ENCODE measurements around the gene AMOT. TPM values are rescaled to one million over a fixed set of nuclear protein-coding genes. Genes with fewer than 3 reads are reported as not detected.

The AMOT gene
- total RNA-seq, 3 donors from 2014 or later (not counting 1 experiment from before 2014, with no cell fraction given): 7.1 to 15.8 (median 9.3) TPM

DNA sequence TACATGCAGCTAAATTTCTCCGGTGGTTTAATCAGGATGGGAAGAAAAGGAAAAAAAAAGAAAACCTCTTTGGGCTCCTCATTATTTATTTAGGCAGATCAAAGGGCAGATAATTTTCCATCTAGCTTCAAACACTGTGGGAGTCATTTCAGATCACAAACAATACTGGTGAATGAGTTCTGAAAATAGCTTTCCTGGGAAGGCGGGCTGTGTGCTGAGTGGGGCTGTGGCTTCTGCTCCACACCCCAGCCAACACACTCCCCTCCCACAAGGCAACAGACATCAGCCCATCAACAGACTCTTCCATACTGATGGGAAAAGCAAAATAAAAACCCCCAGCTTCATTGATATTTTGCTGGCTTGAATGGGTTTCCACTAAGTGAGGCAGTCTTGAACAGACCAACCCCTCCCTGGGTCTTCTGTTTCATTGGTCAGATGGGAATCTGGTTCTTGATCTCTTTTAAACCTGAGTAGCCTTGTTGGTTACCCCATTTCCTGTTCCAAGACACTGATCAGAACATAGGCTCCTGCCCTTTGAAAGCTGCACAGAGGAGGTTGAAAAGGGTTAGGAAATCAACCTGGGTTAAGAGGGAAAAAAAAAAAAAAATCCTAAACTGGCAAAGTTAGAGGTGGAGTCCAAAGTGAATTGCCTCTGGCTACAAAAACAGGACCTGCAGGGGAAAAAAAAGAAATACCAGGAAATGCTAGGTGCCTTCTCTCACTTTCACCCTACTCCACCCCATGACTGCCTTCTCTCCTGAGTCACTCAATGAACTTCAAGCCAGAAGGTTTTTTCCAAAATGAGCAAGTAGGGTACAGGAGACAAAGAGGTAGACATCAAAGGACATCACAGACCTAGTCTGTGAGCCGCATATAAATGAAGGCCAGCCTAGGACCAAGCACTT is 20.0 kb downstream of the AMOT start:
- TF ChIP-seq, protein P1, sequence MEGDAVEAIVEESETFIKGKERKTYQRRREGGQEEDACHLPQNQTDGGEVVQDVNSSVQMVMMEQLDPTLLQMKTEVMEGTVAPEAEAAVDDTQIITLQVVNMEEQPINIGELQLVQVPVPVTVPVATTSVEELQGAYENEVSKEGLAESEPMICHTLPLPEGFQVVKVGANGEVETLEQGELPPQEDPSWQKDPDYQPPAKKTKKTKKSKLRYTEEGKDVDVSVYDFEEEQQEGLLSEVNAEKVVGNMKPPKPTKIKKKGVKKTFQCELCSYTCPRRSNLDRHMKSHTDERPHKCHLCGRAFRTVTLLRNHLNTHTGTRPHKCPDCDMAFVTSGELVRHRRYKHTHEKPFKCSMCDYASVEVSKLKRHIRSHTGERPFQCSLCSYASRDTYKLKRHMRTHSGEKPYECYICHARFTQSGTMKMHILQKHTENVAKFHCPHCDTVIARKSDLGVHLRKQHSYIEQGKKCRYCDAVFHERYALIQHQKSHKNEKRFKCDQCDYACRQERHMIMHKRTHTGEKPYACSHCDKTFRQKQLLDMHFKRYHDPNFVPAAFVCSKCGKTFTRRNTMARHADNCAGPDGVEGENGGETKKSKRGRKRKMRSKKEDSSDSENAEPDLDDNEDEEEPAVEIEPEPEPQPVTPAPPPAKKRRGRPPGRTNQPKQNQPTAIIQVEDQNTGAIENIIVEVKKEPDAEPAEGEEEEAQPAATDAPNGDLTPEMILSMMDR (IDR thresholded peaks at IDR 0.05): no peak
- Mint-ChIP-seq H3K4me3 (no peak overlapping the region), H3K36me3 (no peaks in the 10 kb centered on the region), H3K27me3 (ENCODE audit: low read depth in 2 of 2) (peaks cover 0 to 6% of the 10 kb centered on the region in 2 donors), H3K9me3 (no peaks in the 10 kb centered on the region), H3K4me1 (peaks cover 0 to 8% of the 10 kb centered on the region in 2 donors), H3K27ac (no peak overlapping the region)
- Histone ChIP-seq H3K9me3 (ENCODE audit: control insufficient read depth, insufficient read depth, low read length) (no peaks in the 10 kb centered on the region), H3K4me3 (ENCODE audit: low read length) (no peak overlapping the region), H3K27ac (ENCODE audit: low read length) (no peak overlapping the region), H3K36me3 (ENCODE audit: control insufficient read depth, insufficient read depth, low read length) (no peaks in the 10 kb centered on the region), H3K4me1 (ENCODE audit: control insufficient read depth, insufficient read depth, low read length) (no peaks in the 10 kb centered on the region), H3K27me3 (ENCODE audit: control insufficient read depth, insufficient read depth, low read length) (no peaks in the 10 kb centered on the region)
- WGBS (ENCODE audit: insufficient coverage): 63% methylated on average over 2 of the region's 3 CpGs
- intact Hi-C loops (cut with micrococcal nuclease): no loop called here
- DNase-seq (no peak), ATAC-seq (no peak)

DNA sequence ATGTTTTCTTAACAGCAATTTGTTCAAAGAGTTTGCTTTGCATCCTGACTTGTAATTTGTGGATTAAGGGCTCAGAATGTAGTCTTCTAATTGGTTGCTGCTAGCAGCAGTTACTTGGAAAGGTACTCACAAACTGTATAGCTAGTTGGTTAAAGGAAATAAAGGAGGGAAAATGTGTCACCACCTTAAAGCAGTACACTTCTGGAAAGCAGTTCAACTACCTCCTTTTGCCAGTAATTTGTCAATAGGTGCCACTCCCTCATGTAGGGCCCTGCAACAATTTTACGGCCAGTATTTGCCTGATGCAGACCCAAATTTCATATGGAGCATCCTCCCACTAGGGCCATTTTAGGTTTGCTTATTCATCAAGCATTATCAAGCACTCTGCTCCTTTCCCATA is 20.8 kb downstream of the AMOT start:
- H3K9me3 Mint-ChIP-seq: no peaks in the 10 kb centered on the region
- TF ChIP-seq, protein P1 (IDR thresholded peaks at IDR 0.05): no peak

DNA sequence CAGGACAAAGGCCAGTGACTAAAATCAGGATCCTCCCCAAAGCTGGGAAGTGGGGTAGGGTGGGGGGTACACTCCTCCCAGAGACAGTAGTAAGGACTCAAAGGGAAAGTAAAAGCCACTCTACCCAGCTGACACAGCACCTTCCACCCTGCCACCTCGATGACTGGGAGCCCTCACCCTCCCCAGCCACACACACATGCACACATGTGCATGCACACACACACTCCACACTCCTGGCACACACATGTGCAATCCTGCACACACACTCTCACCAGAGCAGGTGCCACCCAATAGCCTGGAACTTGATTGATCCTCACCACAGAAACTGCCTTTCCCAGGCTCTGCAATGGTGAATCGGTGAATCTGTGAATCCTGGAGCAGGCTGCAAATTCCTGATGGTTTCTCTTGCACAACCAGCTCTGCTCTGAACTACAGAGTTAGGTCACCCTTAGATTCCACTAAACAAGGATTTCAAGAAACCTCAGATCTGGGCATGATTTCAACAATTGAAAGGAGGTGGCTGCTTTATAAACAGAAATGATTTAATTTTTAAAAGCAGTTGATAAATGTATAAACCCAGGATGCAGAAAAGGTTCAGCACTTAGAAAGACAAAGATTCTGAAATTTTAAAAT is 21.5 kb downstream of the AMOT start:
- H3K27ac ChIP-seq (ENCODE audit: low read length): no peak overlapping the region
- 63% methylated on average over 2 of the region's 2 CpGs for WGBS (ENCODE audit: insufficient coverage)
- intact Hi-C loops (cut with micrococcal nuclease): no loop called here
- H3K4me3 Mint-ChIP-seq: no peak overlapping the region
- ATAC-seq (no peak), DNase-seq (no peak)
- no peaks in the 10 kb centered on the region for H3K4me1 ChIP-seq (ENCODE audit: control insufficient read depth, insufficient read depth, low read length)
- H3K9me3 ChIP-seq (ENCODE audit: control insufficient read depth, insufficient read depth, low read length): no peaks in the 10 kb centered on the region
- H3K27ac Mint-ChIP-seq: no peak overlapping the region
- H3K4me1 Mint-ChIP-seq: peaks cover 0 to 8% of the 10 kb centered on the region in 2 donors
- H3K36me3 Mint-ChIP-seq: no peaks in the 10 kb centered on the region
- H3K9me3 Mint-ChIP-seq: no peaks in the 10 kb centered on the region
- no peaks in the 10 kb centered on the region for H3K27me3 ChIP-seq (ENCODE audit: control insufficient read depth, insufficient read depth, low read length)
- TF ChIP-seq, protein P1 (IDR thresholded peaks at IDR 0.05): no peak
- H3K27me3 Mint-ChIP-seq (ENCODE audit: low read depth in 2 of 2): peaks cover 0 to 6% of the 10 kb centered on the region in 2 donors
- H3K4me3 ChIP-seq (ENCODE audit: low read length): no peak overlapping the region
- no peaks in the 10 kb centered on the region for H3K36me3 ChIP-seq (ENCODE audit: control insufficient read depth, insufficient read depth, low read length)

More for the DNA sequence above, 20.8 kb downstream of the AMOT start:
- H3K36me3 Mint-ChIP-seq: no peaks in the 10 kb centered on the region
- no peak overlapping the region for H3K27ac Mint-ChIP-seq
- H3K27me3 ChIP-seq (ENCODE audit: control insufficient read depth, insufficient read depth, low read length): no peaks in the 10 kb centered on the region
- ATAC-seq (no peak), DNase-seq (no peak)
- H3K27ac ChIP-seq (ENCODE audit: low read length): no peak overlapping the region
- H3K4me1 ChIP-seq (ENCODE audit: control insufficient read depth, insufficient read depth, low read length): no peaks in the 10 kb centered on the region
- H3K36me3 ChIP-seq (ENCODE audit: control insufficient read depth, insufficient read depth, low read length): no peaks in the 10 kb centered on the region
- WGBS (ENCODE audit: insufficient coverage): 100% methylated on average over 1 of the region's 1 CpG
- peaks cover 0 to 6% of the 10 kb centered on the region in 2 donors for H3K27me3 Mint-ChIP-seq (ENCODE audit: low read depth in 2 of 2)
- no peaks in the 10 kb centered on the region for H3K9me3 ChIP-seq (ENCODE audit: control insufficient read depth, insufficient read depth, low read length)
- no peak overlapping the region for H3K4me3 Mint-ChIP-seq
- intact Hi-C loops (cut with micrococcal nuclease): no loop called here
- H3K4me1 Mint-ChIP-seq: peaks cover 0 to 8% of the 10 kb centered on the region in 2 donors
- H3K4me3 ChIP-seq (ENCODE audit: low read length): no peak overlapping the region
